ENCODE measurements around the gene CCDC116.
"Not testable (repeated sequence)": the region's sequence is repeated elsewhere in the genome, so short reads cannot be mapped to it uniquely, and the experiment has no call there.

The CCDC116 gene

GRCh38 chr22:21613553-21614233 is 18.9 kb upstream of the CCDC116 start:
- TF ChIP-seq CTCF (IDR thresholded peaks at IDR 0.05; ENCODE audit: extremely low read depth, missing control alignments), result no peak
- DNase-seq (ENCODE audit: low spot score), result no peak

- TF ChIP-seq CTCF (IDR thresholded peaks at IDR 0.05; ENCODE audit: extremely low read depth, missing control alignments), result no peak
- DNase-seq (ENCODE audit: low spot score), result no peak
Observed at GRCh38 chr22:21615731-21616130, 16.8 kb upstream of the CCDC116 start.

- DNase-seq (ENCODE audit: low spot score), result not testable (repeated sequence)
Observed at GRCh38 chr22:21617337-21617736, 15.2 kb upstream of the CCDC116 start.

GRCh38 chr22:21621025-21621424 is 11.5 kb upstream of the CCDC116 start:
- no peak for DNase-seq (ENCODE audit: low spot score)

GRCh38 chr22:21622011-21622918 is 10.3 kb upstream of the CCDC116 start:
- no peak for TF ChIP-seq CTCF (IDR thresholded peaks at IDR 0.05; ENCODE audit: extremely low read depth, missing control alignments)
- no peak for DNase-seq (ENCODE audit: low spot score)

More at GRCh38 chr22:21621025-21621424, 11.5 kb upstream of the CCDC116 start:
- TF ChIP-seq CTCF (IDR thresholded peaks at IDR 0.05; ENCODE audit: extremely low read depth, missing control alignments), result no peak

GRCh38 chr22:21622919-21623647 is 9.5 kb upstream of the CCDC116 start:
- TF ChIP-seq CTCF (IDR thresholded peaks at IDR 0.05; ENCODE audit: extremely low read depth, missing control alignments), result no peak
- DNase-seq (ENCODE audit: low spot score), result no peak

GRCh38 chr22:21623648-21623970 is 9.0 kb upstream of the CCDC116 start:
- no peak for TF ChIP-seq CTCF (IDR thresholded peaks at IDR 0.05; ENCODE audit: extremely low read depth, missing control alignments)
- no peak for DNase-seq (ENCODE audit: low spot score)

Data from GM20000 (cell line).